WERI-Rb-1 (cell line): ENCODE results near the gene UXS1.

Source experiments
- DNase-seq: peaks from one replicate; pipeline ENCODE4 v3.0.0-alpha.2; 2020
- H3K27ac ChIP-seq: fragments of 250-450 bp; sonication (Bioruptor Pico); 2 replicates; pipeline ENCODE4 v1.5.1; 2020; ENCODE audit warnings: mild to moderate bottlenecking, moderate library complexity
- H3K27me3 ChIP-seq: fragments of 250-450 bp; sonication (Bioruptor Pico); 2 replicates; pipeline ENCODE4 v1.5.1; 2021; ENCODE audit warnings: mild to moderate bottlenecking, low read depth, moderate library complexity; ENCODE audit not compliant: insufficient read depth, severe bottlenecking
- H3K36me3 ChIP-seq: fragments of 250-450 bp; sonication (Bioruptor Pico); 2 replicates; pipeline ENCODE4 v1.5.1; 2020; ENCODE audit warnings: mild to moderate bottlenecking, moderate library complexity
- H3K4me3 ChIP-seq: 2 replicates; pipeline ENCODE4 v1.5.1; 2011; ENCODE audit warnings: low read depth, mild to moderate bottlenecking, control low read depth, low read length
- H3K9me3 ChIP-seq: fragments of 250-450 bp; sonication (Bioruptor Pico); 2 replicates; pipeline ENCODE4 v1.5.1; 2021; ENCODE audit warnings: mild to moderate bottlenecking, moderate library complexity; ENCODE audit not compliant: severe bottlenecking
- TF ChIP-seq, protein P1 (sequence below): IDR thresholded peaks from 2 replicates; pipeline ENCODE4 v1.5.1; 2011; ENCODE audit warnings: low read depth, mild to moderate bottlenecking, control low read depth, inconsistent platforms, low read length

UXS1 gene

DNA sequence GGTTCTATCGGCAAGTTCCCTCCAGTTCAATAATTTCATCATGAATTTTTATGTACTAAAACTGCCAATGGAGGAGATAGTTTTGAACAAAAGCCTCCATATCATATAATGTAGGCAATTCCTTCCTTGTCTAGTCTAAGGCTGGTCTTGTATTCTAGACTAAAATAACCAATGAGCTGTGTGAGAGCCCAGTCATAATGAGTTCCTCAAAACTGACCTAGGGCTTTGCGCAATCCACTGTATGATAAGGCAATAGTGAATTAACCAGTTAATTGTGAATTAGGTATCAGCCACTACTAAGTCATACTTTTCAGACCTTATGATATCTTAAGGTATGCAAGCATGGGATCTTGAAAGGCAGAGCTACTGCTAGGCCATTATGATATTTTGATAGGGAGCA is 7.6 kb upstream of the UXS1 start:
- no peak overlapping the region for H3K4me3 ChIP-seq
- no peak for DNase-seq
- TF ChIP-seq, protein P1, sequence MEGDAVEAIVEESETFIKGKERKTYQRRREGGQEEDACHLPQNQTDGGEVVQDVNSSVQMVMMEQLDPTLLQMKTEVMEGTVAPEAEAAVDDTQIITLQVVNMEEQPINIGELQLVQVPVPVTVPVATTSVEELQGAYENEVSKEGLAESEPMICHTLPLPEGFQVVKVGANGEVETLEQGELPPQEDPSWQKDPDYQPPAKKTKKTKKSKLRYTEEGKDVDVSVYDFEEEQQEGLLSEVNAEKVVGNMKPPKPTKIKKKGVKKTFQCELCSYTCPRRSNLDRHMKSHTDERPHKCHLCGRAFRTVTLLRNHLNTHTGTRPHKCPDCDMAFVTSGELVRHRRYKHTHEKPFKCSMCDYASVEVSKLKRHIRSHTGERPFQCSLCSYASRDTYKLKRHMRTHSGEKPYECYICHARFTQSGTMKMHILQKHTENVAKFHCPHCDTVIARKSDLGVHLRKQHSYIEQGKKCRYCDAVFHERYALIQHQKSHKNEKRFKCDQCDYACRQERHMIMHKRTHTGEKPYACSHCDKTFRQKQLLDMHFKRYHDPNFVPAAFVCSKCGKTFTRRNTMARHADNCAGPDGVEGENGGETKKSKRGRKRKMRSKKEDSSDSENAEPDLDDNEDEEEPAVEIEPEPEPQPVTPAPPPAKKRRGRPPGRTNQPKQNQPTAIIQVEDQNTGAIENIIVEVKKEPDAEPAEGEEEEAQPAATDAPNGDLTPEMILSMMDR: no peak
- H3K9me3 ChIP-seq: no peaks in the 10 kb centered on the region
- no peaks in the 10 kb centered on the region for H3K36me3 ChIP-seq
- no peak overlapping the region for H3K27ac ChIP-seq
- H3K27me3 ChIP-seq: no peaks in the 10 kb centered on the region

DNA sequence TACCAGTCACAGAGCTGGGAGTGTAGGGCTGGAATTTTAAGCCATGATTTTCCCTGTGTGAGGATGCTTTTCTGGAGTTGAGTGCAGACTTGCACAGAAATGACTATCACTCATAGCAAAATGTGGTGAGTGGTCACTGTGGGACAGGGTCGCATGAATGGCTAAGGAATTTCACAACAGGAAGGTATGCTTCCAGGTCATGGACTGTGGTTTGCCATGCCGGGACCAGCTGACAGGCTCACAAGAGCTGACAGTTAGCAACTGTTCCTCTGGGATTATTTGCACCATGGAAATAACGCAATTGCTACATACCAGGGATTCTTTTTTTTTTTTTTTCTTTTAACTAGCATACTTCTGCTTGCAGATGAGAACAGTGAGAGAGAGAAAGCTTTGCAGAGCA is 3.8 kb upstream of the UXS1 start:
- Histone ChIP-seq H3K9me3 (no peaks in the 10 kb centered on the region), H3K27me3 (no peaks in the 10 kb centered on the region), H3K36me3 (no peaks in the 10 kb centered on the region; the same call in 1 of the 2 replicates), H3K27ac (no peak overlapping the region), H3K4me3 (no peak overlapping the region)
- TF ChIP-seq, protein P1: no peak
- DNase-seq: no peak

DNA sequence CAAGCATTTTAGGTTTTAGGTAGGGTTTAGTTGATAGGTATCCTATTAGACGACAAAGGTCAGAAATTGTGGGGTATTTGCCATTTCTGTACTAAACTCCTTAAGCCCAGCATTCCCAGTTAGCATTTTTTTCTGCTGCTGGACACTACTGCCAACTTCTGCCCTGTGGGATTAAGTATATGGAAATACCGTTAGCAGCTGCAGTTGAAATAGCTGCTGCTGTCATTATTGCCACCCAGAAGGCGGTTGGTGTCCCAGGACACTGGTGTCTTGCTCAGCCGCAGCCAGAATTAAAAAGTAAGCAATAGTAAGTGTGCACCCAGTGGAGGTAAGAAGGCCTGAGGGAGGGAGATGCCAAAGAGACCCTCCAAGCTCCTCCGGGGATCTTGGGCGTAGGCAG is 1.9 kb upstream of the UXS1 start:
- peaks cover 3% of the 10 kb centered on the region for H3K36me3 ChIP-seq
- no peaks in the 10 kb centered on the region for H3K9me3 ChIP-seq
- H3K27me3 ChIP-seq: no peaks in the 10 kb centered on the region
- TF ChIP-seq, protein P1: no peak
- H3K4me3 ChIP-seq: no peak overlapping the region
- DNase-seq: no peak
- no peak overlapping the region for H3K27ac ChIP-seq

DNA sequence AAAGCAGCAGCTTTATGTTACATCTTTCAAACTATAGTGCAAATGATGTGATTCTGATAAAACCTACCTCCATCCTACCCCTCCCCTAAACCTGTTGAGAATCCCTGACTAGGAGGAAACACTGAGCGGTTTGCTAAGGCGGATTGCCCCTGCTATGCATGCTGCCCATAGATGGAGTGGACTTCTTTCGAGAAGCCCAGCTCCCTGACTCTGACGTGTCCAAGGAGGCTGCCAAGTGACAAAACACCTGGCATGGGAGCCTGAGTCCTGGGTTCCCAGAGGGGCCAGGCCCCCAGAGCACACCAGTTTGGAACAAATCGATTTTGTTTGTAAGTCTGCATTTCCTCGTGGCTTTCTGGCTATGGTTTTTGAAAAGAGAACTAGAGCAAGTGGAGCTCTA is 1.4 kb upstream of the UXS1 start:
- peaks cover 3% of the 10 kb centered on the region for H3K36me3 ChIP-seq
- no peak overlapping the region for H3K4me3 ChIP-seq
- no peak for DNase-seq
- H3K27me3 ChIP-seq: no peaks in the 10 kb centered on the region
- no peak overlapping the region for H3K27ac ChIP-seq
- TF ChIP-seq, protein P1: no peak
- H3K9me3 ChIP-seq: no peaks in the 10 kb centered on the region

DNA sequence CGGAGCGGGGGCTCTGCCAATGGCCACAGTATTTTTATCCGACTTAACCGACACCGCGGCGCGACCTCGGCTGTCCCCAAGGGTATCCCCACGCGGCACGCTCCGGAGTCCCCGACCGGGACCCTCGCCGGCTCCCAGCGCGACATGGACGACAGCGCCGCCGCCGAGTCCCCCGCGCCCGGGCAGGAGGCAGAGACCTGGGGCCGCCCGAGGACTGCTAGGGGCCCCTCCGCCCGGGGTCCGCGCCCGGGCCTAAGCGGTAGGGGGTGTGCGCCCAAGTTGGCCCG is 468 bp downstream of the UXS1 start:
- Histone ChIP-seq H3K27me3 (no peaks in the 10 kb centered on the region), H3K27ac (peak overlapping the region; percentile 82), H3K9me3 (no peaks in the 10 kb centered on the region), H3K36me3 (peaks cover 9% of the 10 kb centered on the region), H3K4me3 (peak overlapping the region; percentile 92)
- TF ChIP-seq, protein P1: no peak
- DNase-seq: no peak
